B cell (primary cell): ENCODE results near the gene COL6A5.

Source experiments
- CTCF ChIP-seq: fragments of 200-600 bp; IDR thresholded peaks from one replicate; pipeline ENCODE4 v1.8.0; 2022; ENCODE audit warnings: antibody characterized with exemption, mild to moderate bottlenecking
- EZH2 ChIP-seq: IDR thresholded peaks from 2 replicates; pipeline ENCODE4 v1.6.1; 2012; ENCODE audit warnings: borderline replicate concordance, low read depth, mild to moderate bottlenecking, moderate library complexity, low read length; ENCODE audit not compliant: insufficient read depth, poor library complexity, severe bottlenecking

- TF ChIP-seq CTCF (no peak), EZH2 (no peak)
Observed at GRCh38 chr3:130323503-130323902, 22.0 kb upstream of the COL6A5 start.
